WTC11 (cell line): ENCODE data around the gene REEP2. TPM values are rescaled to one million over a fixed set of nuclear protein-coding genes. Genes with fewer than 3 reads are reported as not detected.

Experiments used
- ATAC-seq: fragments of 200-7000 bp; cut with Tn5 transposase; 2 replicates; pipeline ENCODE4 v1.10.0; 2021; ENCODE audit warnings: mild to moderate bottlenecking, moderate library complexity
- CTCF ChIA-PET: fragments of 300-600 bp; sonication (Branson Sonifier 250); formaldehyde crosslinking; loops from one replicate; lab custom pipeline; 2021; ENCODE audit warnings: antibody characterized with exemption; lab: Charles Lee
- POLR2A ChIA-PET: fragments of 350-600 bp; sonication (Branson Sonifier 250); formaldehyde crosslinking; loops from one replicate; lab custom pipeline; 2021; ENCODE audit warnings: antibody characterized with exemption; lab: Charles Lee
- DNase-seq: peaks from one replicate; pipeline ENCODE4 v3.0.0; 2021; ENCODE audit warnings: low spot score
- H3K27ac Mint-ChIP-seq: 2 replicates; pipeline ENCODE4 v1.8.0; 2021; ENCODE audit warnings: mixed read lengths
- H3K27me3 Mint-ChIP-seq: 2 replicates; pipeline ENCODE4 v1.8.0; 2021; ENCODE audit warnings: low read depth, mild to moderate bottlenecking, moderate library complexity, mixed read lengths
- H3K36me3 Mint-ChIP-seq: 2 replicates; pipeline ENCODE4 v1.8.0; 2021; ENCODE audit warnings: mixed read lengths
- H3K4me1 Mint-ChIP-seq: 2 replicates; pipeline ENCODE4 v1.8.0; 2022; ENCODE audit warnings: mixed read lengths
- H3K4me3 Mint-ChIP-seq: 2 replicates; pipeline ENCODE4 v1.8.0; 2021; ENCODE audit warnings: mild to moderate bottlenecking, moderate library complexity, mixed read lengths
- H3K9me3 Mint-ChIP-seq: 2 replicates; pipeline ENCODE4 v1.8.0; 2021; ENCODE audit warnings: mixed read lengths
- ETV6 ChIP-seq: sonication (generic); formaldehyde crosslinking; IDR thresholded peaks from 2 replicates; pipeline ENCODE4 v1.8.1; 2022; ENCODE audit warnings: mild to moderate bottlenecking, missing genetic modification reagents
- GRHL2 ChIP-seq: fragments of 250-450 bp; sonication (Bioruptor Pico); IDR thresholded peaks from 2 replicates; pipeline ENCODE4 v1.8.0; 2022; ENCODE audit warnings: mild to moderate bottlenecking, moderate library complexity; ENCODE audit not compliant: insufficient replicate concordance, severe bottlenecking
- RELA ChIP-seq: sonication (generic); formaldehyde crosslinking; IDR thresholded peaks from 2 replicates; pipeline ENCODE4 v1.8.1; 2022; ENCODE audit warnings: missing genetic modification reagents, mild to moderate bottlenecking, borderline replicate concordance
- ZNF317 ChIP-seq: sonication (generic); formaldehyde crosslinking; IDR thresholded peaks from 2 replicates; pipeline ENCODE4 v1.8.1; 2023; ENCODE audit warnings: low read depth, mild to moderate bottlenecking, moderate library complexity, missing genetic modification reagents, borderline replicate concordance
- ZNF396 ChIP-seq: fragments of 250-450 bp; sonication (Bioruptor Pico); IDR thresholded peaks from 2 replicates; pipeline ENCODE4 v1.8.0; 2021; ENCODE audit warnings: mild to moderate bottlenecking, moderate library complexity, borderline replicate concordance
- total RNA-seq: library from RNA; stranded (reverse); gene quantifications from 3 replicates; pipeline ENCODE4 v1.2.3, GENCODE V29; 2021
- TF ChIP-seq, protein P1 (sequence below): sonication (generic); formaldehyde crosslinking; IDR thresholded peaks from 2 replicates; pipeline ENCODE4 v1.8.0; 2022; ENCODE audit warnings: mild to moderate bottlenecking, missing genetic modification reagents
- TF ChIP-seq, protein P2 (sequence below): sonication (generic); formaldehyde crosslinking; IDR thresholded peaks from 2 replicates; pipeline ENCODE4 v1.8.1; 2023; ENCODE audit warnings: mild to moderate bottlenecking, missing genetic modification reagents, moderate library complexity
- TF ChIP-seq, protein P3 (sequence below): sonication (generic); formaldehyde crosslinking; IDR thresholded peaks from 2 replicates; pipeline ENCODE4 v1.8.0; 2023; ENCODE audit warnings: mild to moderate bottlenecking, missing genetic modification reagents
- TF ChIP-seq, protein P4 (sequence below): fragments of 250-450 bp; sonication (Bioruptor Pico); IDR thresholded peaks from 2 replicates; pipeline ENCODE4 v1.9.0; 2021; ENCODE audit warnings: moderate library complexity, mild to moderate bottlenecking, inconsistent platforms, borderline replicate concordance
- TF ChIP-seq, protein P5 (sequence below): sonication (generic); formaldehyde crosslinking; IDR thresholded peaks from 2 replicates; pipeline ENCODE4 v1.8.1; 2023; ENCODE audit warnings: mild to moderate bottlenecking, missing genetic modification reagents, borderline replicate concordance
- TF ChIP-seq, protein P6 (sequence below): sonication (generic); formaldehyde crosslinking; IDR thresholded peaks from 2 replicates; pipeline ENCODE4 v1.8.1; 2022; ENCODE audit warnings: low read depth, mild to moderate bottlenecking, moderate library complexity, missing genetic modification reagents, borderline replicate concordance
- TF ChIP-seq, protein P7 (sequence below): sonication (generic); formaldehyde crosslinking; IDR thresholded peaks from 2 replicates; pipeline ENCODE4 v1.8.1; 2022; ENCODE audit warnings: low read depth, missing genetic modification reagents, borderline replicate concordance

Gene REEP2
- total RNA-seq, 1 experiment from 2014 or later: 51.1 TPM

DNA sequence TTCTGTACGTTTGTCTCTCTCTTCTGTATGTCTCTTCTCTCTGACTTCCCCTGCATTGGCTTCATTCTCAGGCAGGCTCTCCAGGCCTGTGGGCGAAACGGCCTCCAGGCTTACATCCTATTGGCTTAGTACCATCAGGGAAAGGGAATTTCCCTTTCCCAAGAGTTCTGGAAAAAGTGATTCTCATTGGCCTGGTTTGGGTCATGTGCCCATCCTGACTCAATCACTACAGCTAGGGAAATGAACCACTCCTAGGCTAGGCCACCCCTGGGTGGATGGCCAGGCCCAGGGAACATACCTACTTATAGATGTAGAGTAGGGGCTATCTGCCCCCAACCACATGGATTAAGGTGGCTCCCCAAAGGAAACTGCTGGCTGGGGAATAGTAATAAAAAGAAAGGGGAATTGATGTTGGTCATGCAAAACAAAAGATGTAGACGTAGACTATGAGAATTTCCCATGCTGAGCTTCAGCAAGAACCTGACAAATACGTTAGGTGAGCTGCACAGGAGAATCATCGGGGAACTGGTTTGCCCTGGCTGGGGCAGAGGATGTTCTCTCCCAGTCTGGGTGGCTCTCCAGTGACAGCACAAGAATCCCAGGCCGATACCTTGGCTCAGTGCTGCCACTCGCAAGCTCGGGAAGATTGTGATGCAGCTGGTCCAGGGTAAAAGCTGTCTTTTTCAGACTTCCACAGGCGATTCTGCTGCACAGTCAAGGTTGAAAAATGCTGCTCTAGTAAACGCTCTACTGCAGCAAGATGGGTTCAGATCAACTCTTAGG is 22.7 kb downstream of the REEP2 start:
- Mint-ChIP-seq H3K36me3 (peaks cover 2% of the 10 kb centered on the region), H3K27me3 (peaks cover 11% of the 10 kb centered on the region), H3K27ac (no peak overlapping the region), H3K4me3 (no peak overlapping the region), H3K4me1 (peaks cover 10% of the 10 kb centered on the region), H3K9me3 (no peaks in the 10 kb centered on the region)
- no peak for DNase-seq
- TF ChIP-seq, protein P1, sequence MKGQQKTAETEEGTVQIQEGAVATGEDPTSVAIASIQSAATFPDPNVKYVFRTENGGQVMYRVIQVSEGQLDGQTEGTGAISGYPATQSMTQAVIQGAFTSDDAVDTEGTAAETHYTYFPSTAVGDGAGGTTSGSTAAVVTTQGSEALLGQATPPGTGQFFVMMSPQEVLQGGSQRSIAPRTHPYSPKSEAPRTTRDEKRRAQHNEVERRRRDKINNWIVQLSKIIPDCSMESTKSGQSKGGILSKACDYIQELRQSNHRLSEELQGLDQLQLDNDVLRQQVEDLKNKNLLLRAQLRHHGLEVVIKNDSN (CRISPR knock-in tag): peak; percentile 42; the same call in 1 of the 2 replicates
- TF ChIP-seq ZNF317: no peak
- TF ChIP-seq, protein P2, sequence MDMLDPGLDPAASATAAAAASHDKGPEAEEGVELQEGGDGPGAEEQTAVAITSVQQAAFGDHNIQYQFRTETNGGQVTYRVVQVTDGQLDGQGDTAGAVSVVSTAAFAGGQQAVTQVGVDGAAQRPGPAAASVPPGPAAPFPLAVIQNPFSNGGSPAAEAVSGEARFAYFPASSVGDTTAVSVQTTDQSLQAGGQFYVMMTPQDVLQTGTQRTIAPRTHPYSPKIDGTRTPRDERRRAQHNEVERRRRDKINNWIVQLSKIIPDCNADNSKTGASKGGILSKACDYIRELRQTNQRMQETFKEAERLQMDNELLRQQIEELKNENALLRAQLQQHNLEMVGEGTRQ (CRISPR knock-in tag): peak; percentile 71
- ChIA-PET POLR2A (interaction anchor here (1.0 kb wide), 1 partner anchor 11 kb away, joined by 7 read pairs; no protein-coding TSS in a partner anchor), CTCF (interaction anchor here (9.8 to 13.9 kb wide), 2 partner anchors 11 to 40 kb away, joined by 106 to 254 read pairs; no protein-coding TSS in a partner anchor)
- ATAC-seq: no peak

DNA sequence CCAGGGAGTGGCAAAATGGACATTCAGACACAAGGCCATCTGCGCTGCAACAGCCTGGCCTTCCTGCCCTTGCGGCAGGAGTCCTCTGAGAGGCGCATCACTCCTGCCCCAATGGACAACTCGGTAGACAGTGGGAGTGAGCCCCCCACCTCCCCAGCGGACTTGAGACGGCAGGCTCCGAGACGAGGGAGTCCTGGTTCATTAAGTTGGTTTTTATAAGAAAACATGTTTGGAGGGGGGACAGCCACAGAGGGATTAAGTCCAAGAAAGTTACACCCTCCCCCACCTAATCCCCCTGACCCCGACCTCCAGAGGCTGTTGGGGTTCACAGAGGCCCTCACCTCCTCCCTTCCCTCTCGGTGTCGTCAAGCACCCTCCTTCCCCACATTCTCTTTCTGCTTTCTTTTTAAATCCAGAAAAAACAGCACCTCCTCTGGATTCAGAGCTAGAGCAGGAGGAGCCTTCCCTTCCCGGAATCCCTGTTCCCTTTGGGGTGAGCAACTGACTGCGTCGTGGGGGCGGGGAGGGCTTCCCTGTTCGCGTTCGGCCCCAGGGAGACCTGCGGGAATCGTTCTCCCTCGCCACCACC is 24.7 kb downstream of the REEP2 start:
- H3K4me3 Mint-ChIP-seq: peak overlapping the region; percentile 83
- CTCF ChIA-PET: interaction anchor here (0.6 to 13.9 kb wide), 14 partner anchors 8 to 923 kb away, joined by 3 to 254 read pairs (median 7); partner anchors contain the start of gene ETF1
- no peaks in the 10 kb centered on the region for H3K9me3 Mint-ChIP-seq
- H3K27ac Mint-ChIP-seq: peak overlapping the region; percentile 79; the same call in 1 of the 2 replicates
- ATAC-seq (no peak), DNase-seq (peak; percentile 36)
- 0 out of 2 replicates have a peak, but pooled peaks cover 10% of the 10 kb centered on the region for H3K4me1 Mint-ChIP-seq
- peaks cover 30% of the 10 kb centered on the region for H3K27me3 Mint-ChIP-seq
- TF ChIP-seq, protein P3, sequence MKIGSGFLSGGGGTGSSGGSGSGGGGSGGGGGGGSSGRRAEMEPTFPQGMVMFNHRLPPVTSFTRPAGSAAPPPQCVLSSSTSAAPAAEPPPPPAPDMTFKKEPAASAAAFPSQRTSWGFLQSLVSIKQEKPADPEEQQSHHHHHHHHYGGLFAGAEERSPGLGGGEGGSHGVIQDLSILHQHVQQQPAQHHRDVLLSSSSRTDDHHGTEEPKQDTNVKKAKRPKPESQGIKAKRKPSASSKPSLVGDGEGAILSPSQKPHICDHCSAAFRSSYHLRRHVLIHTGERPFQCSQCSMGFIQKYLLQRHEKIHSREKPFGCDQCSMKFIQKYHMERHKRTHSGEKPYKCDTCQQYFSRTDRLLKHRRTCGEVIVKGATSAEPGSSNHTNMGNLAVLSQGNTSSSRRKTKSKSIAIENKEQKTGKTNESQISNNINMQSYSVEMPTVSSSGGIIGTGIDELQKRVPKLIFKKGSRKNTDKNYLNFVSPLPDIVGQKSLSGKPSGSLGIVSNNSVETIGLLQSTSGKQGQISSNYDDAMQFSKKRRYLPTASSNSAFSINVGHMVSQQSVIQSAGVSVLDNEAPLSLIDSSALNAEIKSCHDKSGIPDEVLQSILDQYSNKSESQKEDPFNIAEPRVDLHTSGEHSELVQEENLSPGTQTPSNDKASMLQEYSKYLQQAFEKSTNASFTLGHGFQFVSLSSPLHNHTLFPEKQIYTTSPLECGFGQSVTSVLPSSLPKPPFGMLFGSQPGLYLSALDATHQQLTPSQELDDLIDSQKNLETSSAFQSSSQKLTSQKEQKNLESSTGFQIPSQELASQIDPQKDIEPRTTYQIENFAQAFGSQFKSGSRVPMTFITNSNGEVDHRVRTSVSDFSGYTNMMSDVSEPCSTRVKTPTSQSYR: 0 out of 2 replicates have a peak, but pooled peaks have one; percentile 11
- TF ChIP-seq, protein P4, sequence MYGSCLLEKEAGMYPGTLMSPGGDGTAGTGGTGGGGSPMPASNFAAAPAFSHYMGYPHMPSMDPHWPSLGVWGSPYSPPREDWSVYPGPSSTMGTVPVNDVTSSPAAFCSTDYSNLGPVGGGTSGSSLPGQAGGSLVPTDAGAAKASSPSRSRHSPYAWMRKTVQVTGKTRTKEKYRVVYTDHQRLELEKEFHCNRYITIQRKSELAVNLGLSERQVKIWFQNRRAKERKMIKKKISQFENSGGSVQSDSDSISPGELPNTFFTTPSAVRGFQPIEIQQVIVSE (CRISPR knock-in tag): no peak
- H3K36me3 Mint-ChIP-seq: peaks cover 20% of the 10 kb centered on the region
- POLR2A ChIA-PET: interaction anchor here (0.8 to 3.1 kb wide), 4 partner anchors 8 to 80 kb away, joined by 3 to 18 read pairs (median 9); partner anchors contain the start of gene ETF1

DNA sequence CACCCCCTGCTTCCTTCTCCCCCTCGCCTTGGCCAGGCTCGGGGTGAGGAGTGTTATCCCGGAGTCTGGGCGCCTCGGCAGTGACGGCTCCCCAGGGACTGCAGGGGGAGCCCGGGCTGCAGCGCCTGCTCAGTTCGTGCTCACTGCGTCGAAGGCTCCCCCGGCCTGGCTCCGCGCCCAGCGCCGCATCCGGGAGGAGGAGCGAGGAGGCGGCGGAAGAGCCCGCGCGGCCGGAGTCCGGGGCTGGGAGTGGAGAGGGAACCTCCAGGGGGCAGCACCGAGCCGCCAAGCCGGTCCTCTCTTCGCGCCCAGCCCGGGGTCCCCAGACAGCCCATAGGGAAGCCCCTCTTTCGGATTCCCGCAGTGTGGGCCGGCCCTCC is 25.1 kb downstream of the REEP2 start:
- no peaks in the 10 kb centered on the region for H3K9me3 Mint-ChIP-seq
- H3K4me1 Mint-ChIP-seq: 0 out of 2 replicates have a peak, but pooled peaks cover 7% of the 10 kb centered on the region
- peak overlapping the region; percentile 94; the same call in 1 of the 2 replicates for H3K27ac Mint-ChIP-seq
- H3K36me3 Mint-ChIP-seq: peaks cover 22% of the 10 kb centered on the region
- peak; percentile 61 for ATAC-seq
- POLR2A ChIA-PET: interaction anchor here (2.6 to 3.1 kb wide), 2 partner anchors 15 to 79 kb away, joined by 13 to 18 read pairs; partner anchors contain the start of gene ETF1
- peaks cover 34% of the 10 kb centered on the region for H3K27me3 Mint-ChIP-seq
- H3K4me3 Mint-ChIP-seq: peak overlapping the region; percentile 83
- CTCF ChIA-PET: interaction anchor here (0.6 to 13.9 kb wide), 14 partner anchors 8 to 923 kb away, joined by 3 to 254 read pairs (median 7); partner anchors contain the start of genes HSPA9, KDM3B and KIF20A
- DNase-seq: peak; percentile 92
- no peak for TF ChIP-seq GRHL2 (CRISPR knock-in tag)
- TF ChIP-seq, protein P2 (CRISPR knock-in tag): no peak
- peak; percentile 86; the same call in 1 of the 2 replicates for TF ChIP-seq ETV6 (CRISPR knock-in tag)
- TF ChIP-seq RELA (CRISPR knock-in tag): peak; percentile 69; the same call in 1 of the 2 replicates
- TF ChIP-seq, protein P5, sequence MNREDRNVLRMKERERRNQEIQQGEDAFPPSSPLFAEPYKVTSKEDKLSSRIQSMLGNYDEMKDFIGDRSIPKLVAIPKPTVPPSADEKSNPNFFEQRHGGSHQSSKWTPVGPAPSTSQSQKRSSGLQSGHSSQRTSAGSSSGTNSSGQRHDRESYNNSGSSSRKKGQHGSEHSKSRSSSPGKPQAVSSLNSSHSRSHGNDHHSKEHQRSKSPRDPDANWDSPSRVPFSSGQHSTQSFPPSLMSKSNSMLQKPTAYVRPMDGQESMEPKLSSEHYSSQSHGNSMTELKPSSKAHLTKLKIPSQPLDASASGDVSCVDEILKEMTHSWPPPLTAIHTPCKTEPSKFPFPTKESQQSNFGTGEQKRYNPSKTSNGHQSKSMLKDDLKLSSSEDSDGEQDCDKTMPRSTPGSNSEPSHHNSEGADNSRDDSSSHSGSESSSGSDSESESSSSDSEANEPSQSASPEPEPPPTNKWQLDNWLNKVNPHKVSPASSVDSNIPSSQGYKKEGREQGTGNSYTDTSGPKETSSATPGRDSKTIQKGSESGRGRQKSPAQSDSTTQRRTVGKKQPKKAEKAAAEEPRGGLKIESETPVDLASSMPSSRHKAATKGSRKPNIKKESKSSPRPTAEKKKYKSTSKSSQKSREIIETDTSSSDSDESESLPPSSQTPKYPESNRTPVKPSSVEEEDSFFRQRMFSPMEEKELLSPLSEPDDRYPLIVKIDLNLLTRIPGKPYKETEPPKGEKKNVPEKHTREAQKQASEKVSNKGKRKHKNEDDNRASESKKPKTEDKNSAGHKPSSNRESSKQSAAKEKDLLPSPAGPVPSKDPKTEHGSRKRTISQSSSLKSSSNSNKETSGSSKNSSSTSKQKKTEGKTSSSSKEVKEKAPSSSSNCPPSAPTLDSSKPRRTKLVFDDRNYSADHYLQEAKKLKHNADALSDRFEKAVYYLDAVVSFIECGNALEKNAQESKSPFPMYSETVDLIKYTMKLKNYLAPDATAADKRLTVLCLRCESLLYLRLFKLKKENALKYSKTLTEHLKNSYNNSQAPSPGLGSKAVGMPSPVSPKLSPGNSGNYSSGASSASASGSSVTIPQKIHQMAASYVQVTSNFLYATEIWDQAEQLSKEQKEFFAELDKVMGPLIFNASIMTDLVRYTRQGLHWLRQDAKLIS (CRISPR knock-in tag): peak; percentile 85; the same call in 1 of the 2 replicates
- no peak for TF ChIP-seq ZNF396 (CRISPR knock-in tag)
- TF ChIP-seq, protein P6, sequence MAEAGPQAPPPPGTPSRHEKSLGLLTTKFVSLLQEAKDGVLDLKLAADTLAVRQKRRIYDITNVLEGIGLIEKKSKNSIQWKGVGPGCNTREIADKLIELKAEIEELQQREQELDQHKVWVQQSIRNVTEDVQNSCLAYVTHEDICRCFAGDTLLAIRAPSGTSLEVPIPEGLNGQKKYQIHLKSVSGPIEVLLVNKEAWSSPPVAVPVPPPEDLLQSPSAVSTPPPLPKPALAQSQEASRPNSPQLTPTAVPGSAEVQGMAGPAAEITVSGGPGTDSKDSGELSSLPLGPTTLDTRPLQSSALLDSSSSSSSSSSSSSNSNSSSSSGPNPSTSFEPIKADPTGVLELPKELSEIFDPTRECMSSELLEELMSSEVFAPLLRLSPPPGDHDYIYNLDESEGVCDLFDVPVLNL: peak; percentile 44; the same call in 1 of the 2 replicates
- TF ChIP-seq, protein P7, sequence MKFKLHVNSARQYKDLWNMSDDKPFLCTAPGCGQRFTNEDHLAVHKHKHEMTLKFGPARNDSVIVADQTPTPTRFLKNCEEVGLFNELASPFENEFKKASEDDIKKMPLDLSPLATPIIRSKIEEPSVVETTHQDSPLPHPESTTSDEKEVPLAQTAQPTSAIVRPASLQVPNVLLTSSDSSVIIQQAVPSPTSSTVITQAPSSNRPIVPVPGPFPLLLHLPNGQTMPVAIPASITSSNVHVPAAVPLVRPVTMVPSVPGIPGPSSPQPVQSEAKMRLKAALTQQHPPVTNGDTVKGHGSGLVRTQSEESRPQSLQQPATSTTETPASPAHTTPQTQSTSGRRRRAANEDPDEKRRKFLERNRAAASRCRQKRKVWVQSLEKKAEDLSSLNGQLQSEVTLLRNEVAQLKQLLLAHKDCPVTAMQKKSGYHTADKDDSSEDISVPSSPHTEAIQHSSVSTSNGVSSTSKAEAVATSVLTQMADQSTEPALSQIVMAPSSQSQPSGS: no peak
